Peyer's patch (tissue), 4 donors: ENCODE data around the gene SWAP70. TPM values are rescaled to one million over a fixed set of nuclear protein-coding genes. Genes with fewer than 3 reads are reported as not detected.

Source experiments
- DNase-seq, 3 donors: peaks; one replicate each; pipeline ENCODE4 v3.0.0-alpha.2; 2017 to 2019
- H3K27ac ChIP-seq, 4 donors: fragments of 200-600 bp; sonication (generic); one replicate each; pipeline ENCODE4 v1.5.1; 2016 to 2019
- H3K27me3 ChIP-seq, 2 donors: fragments of 200-600 bp; sonication (generic); one replicate each; pipeline ENCODE4 v1.5.1; 2019
- H3K36me3 ChIP-seq, 3 donors: fragments of 200-600 bp; sonication (generic); one replicate each; pipeline ENCODE4 v1.5.1; 2016 to 2019
- H3K4me1 ChIP-seq, 4 donors: fragments of 200-600 bp; sonication (generic); one replicate each; pipeline ENCODE4 v1.5.1; 2016 to 2019
- H3K4me3 ChIP-seq, 4 donors: fragments of 200-600 bp; sonication (generic); 1 replicate in 3 of 4; 2 replicates in 1 of 4; pipeline ENCODE4 v1.5.1; 2016 to 2019; ENCODE audit warnings: mild to moderate bottlenecking in 1 of 4
- H3K9me3 ChIP-seq, 4 donors: fragments of 200-600 bp; sonication (generic); one replicate each; pipeline ENCODE4 v1.5.1; 2016 to 2019; ENCODE audit warnings: mild to moderate bottlenecking in 1 of 4
- CTCF ChIP-seq, 6 experiments: fragments of 450-650 bp in 4 of 6; fragments of 200-600 bp in 2 of 6; sonication (generic) in 1 of 6; IDR thresholded peaks; one replicate each; pipeline ENCODE4 v1.5.1; 2017 to 2019; ENCODE audit warnings: antibody characterized with exemption in 6 of 6, mild to moderate bottlenecking in 3 of 6, moderate library complexity in 1 of 6
- POLR2A ChIP-seq, 2 donors: fragments of 450-650 bp; IDR thresholded peaks; one replicate each; pipeline ENCODE4 v1.5.1; 2017; ENCODE audit warnings: antibody characterized with exemption in 2 of 2, mild to moderate bottlenecking in 2 of 2, moderate library complexity in 2 of 2
- total RNA-seq, 4 donors: library from RNA; depleted of rRNA; stranded (reverse); fragments of >200 nt; gene quantifications; one replicate each; pipeline ENCODE4 v1.1.0, GENCODE V29; 2016

The SWAP70 gene
- total RNA-seq, 4 donors from 2014 or later: 16.8 to 62.7 (median 26.1) TPM

- Histone ChIP-seq H3K4me1 (peaks cover 0 to 19% (median 1%) of the 10 kb centered on the region in 4 donors), H3K36me3 (peaks cover 0 to 5% (median 0%) of the 10 kb centered on the region in 3 donors), H3K4me3 (no peak overlapping the region), H3K9me3 (no peaks in the 10 kb centered on the region), H3K27ac (peak overlapping the region; percentile 3 to 66 (median 48)), H3K27me3 (no peaks in the 10 kb centered on the region)
- TF ChIP-seq CTCF (IDR thresholded peaks at IDR 0.05): no peak
- no peak for TF ChIP-seq POLR2A (IDR thresholded peaks at IDR 0.05)
- no peak for DNase-seq
Observed at GRCh38 chr11:9717719-9718118, 53.8 kb downstream of the SWAP70 start.

- no peaks in the 10 kb centered on the region for H3K9me3 ChIP-seq
- no peak overlapping the region for H3K4me3 ChIP-seq
- peak overlapping the region in 3 of 4 donors; percentile 36 to 66 (median 59) for H3K27ac ChIP-seq
- no peaks in the 10 kb centered on the region for H3K27me3 ChIP-seq
- TF ChIP-seq POLR2A (IDR thresholded peaks at IDR 0.05) (no peak), CTCF (IDR thresholded peaks at IDR 0.05) (no peak)
- peaks cover 0 to 5% (median 0%) of the 10 kb centered on the region in 3 donors for H3K36me3 ChIP-seq
- no peak for DNase-seq
- H3K4me1 ChIP-seq: peaks cover 0 to 19% (median 1%) of the 10 kb centered on the region in 4 donors
Observed at GRCh38 chr11:9718147-9718546, 54.3 kb downstream of the SWAP70 start.

- Histone ChIP-seq H3K4me3 (no peak overlapping the region), H3K4me1 (peaks cover 0 to 19% (median 1%) of the 10 kb centered on the region in 4 donors), H3K27ac (peak overlapping the region; percentile 33 to 75 (median 49)), H3K27me3 (no peaks in the 10 kb centered on the region), H3K36me3 (peaks cover 0 to 5% (median 0%) of the 10 kb centered on the region in 3 donors), H3K9me3 (no peaks in the 10 kb centered on the region)
- no peak for TF ChIP-seq CTCF (IDR thresholded peaks at IDR 0.05)
- TF ChIP-seq POLR2A (IDR thresholded peaks at IDR 0.05): no peak
- DNase-seq: no peak
Observed at GRCh38 chr11:9719566-9720289, 55.9 kb downstream of the SWAP70 start.

- Histone ChIP-seq H3K27me3 (no peaks in the 10 kb centered on the region), H3K27ac (peak overlapping the region; percentile 29 to 75 (median 45)), H3K4me1 (peaks cover 0 to 19% (median 1%) of the 10 kb centered on the region in 4 donors), H3K9me3 (no peaks in the 10 kb centered on the region), H3K4me3 (no peak overlapping the region), H3K36me3 (peaks cover 0 to 5% (median 0%) of the 10 kb centered on the region in 3 donors)
- no peak for DNase-seq
- no peak for TF ChIP-seq CTCF (IDR thresholded peaks at IDR 0.05)
- TF ChIP-seq POLR2A (IDR thresholded peaks at IDR 0.05): no peak
Observed at GRCh38 chr11:9720290-9720630, 56.4 kb downstream of the SWAP70 start.

- Histone ChIP-seq H3K4me1 (peaks cover 0 to 19% (median 1%) of the 10 kb centered on the region in 4 donors), H3K36me3 (no peaks in the 10 kb centered on the region), H3K4me3 (no peak overlapping the region), H3K9me3 (no peaks in the 10 kb centered on the region), H3K27ac (no peak overlapping the region), H3K27me3 (no peaks in the 10 kb centered on the region)
- no peak for DNase-seq
- TF ChIP-seq POLR2A (IDR thresholded peaks at IDR 0.05) (no peak), CTCF (IDR thresholded peaks at IDR 0.05) (no peak)
Observed at GRCh38 chr11:9722023-9722422, 58.1 kb downstream of the SWAP70 start.
